Activated CD8-positive, alpha-beta memory T cell treated with anti-CD3 and anti-CD28 coated beads, Interleukin-2, amount 50 U/mL, for 48 hours (primary cell): Measurements from ENCODE around the gene DCAF12.
A peak's percentile ranks its signal among the peaks of the same experiment; 100 is the strongest.
"Not testable (repeated sequence)": the region's sequence is repeated elsewhere in the genome, so short reads cannot be mapped to it uniquely, and the experiment has no call there.

ENCODE experiments used
- DNase-seq: peaks from one replicate; pipeline ENCODE4 v3.0.0-alpha.2; 2020

The DCAF12 gene

GRCh38 chr9:34059281-34059680 is 67.2 kb downstream of the DCAF12 start:
- DNase-seq, result no peak

GRCh38 chr9:34049630-34050384 is 76.7 kb downstream of the DCAF12 start:
- peak; percentile 57 for DNase-seq

- DNase-seq, result peak; percentile 99
Observed at GRCh38 chr9:34048727-34049629, 77.5 kb downstream of the DCAF12 start, which contains the start of gene UBAP2. TSS of gene UBAP2 (minus strand) at chr9:34048887. CDS start at chr9:34017148, 31,739 bp downstream.

DNA sequence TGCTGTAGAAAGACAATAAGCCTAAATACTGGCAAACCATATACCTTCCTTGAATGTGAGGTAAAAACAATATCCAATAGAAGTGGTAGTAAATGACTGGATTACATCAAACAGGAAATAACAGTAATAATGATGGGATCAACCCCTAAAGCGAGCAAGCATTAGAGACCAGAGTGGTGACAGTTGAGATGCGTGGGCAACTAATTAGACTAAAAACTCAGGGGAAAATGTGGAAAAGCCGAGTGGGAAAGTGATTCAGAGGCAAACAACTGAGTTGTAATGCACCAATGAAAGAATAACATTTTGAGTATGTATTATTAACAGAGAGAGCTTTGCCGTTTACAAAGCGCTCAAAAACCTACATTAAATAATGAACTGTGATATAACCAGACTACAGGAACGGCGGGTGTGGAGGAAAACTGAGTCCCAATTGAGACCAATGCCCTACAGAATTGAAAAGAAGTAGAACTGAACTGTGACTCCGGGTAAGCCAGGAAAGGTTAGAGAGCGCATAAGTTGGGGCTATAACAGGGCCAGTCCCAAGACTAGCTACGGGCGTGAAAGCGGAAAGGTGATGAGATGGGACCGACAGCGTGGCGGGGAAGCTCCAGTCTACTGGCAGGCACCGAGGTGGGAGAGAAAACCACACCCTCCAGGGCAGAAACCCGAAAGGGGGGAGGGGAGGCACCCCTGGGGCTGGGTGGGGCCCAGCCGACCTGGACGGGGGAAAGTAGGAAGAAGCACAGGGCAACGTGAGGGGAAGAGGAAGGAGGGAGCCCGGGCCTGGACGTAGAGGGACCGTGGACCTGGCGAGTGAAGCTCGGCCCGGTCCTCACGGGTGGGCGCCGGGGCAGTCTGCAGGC is 78.4 kb downstream of the DCAF12 start:
- peak; percentile 82 for DNase-seq

GRCh38 chr9:34046784-34047379 is 79.6 kb downstream of the DCAF12 start:
- no peak for DNase-seq

- no peak for DNase-seq
Observed at GRCh38 chr9:34045903-34046302, 80.6 kb downstream of the DCAF12 start.

- DNase-seq, result not testable (repeated sequence)
Observed at GRCh38 chr9:34042074-34042473, 84.4 kb downstream of the DCAF12 start.

- DNase-seq, result not testable (repeated sequence)
Observed at GRCh38 chr9:34038851-34039250, 87.6 kb downstream of the DCAF12 start.

- DNase-seq, result no peak
Observed at GRCh38 chr9:34037626-34038025, 88.9 kb downstream of the DCAF12 start.

- DNase-seq, result no peak
Observed at GRCh38 chr9:34036625-34037024, 89.9 kb downstream of the DCAF12 start.
